H9 (cell line): Measurements from ENCODE around the gene LPAR3. TPM values are rescaled to one million over a fixed set of nuclear protein-coding genes. Genes with fewer than 3 reads are reported as not detected.

ENCODE experiments used
- DNase-seq: peaks from one replicate; pipeline ENCODE4 v3.0.0-alpha.2; 2017
- H2AFZ ChIP-seq: one replicate; pipeline ENCODE4 v1.6.1; 2013; ENCODE audit warnings: mild to moderate bottlenecking, low read length, control low read depth, moderate library complexity
- H2AK5ac ChIP-seq: 2 replicates; pipeline ENCODE4 v1.6.1; 2013; ENCODE audit warnings: low read length, control low read depth, mixed read lengths; ENCODE audit not compliant: insufficient read length
- H2BK120ac ChIP-seq: one replicate; pipeline ENCODE4 v1.6.1; 2013; ENCODE audit warnings: low read depth, mild to moderate bottlenecking, low read length, control low read depth, inconsistent platforms; ENCODE audit not compliant: poor library complexity, severe bottlenecking
- H2BK12ac ChIP-seq: 2 replicates; pipeline ENCODE4 v1.6.1; 2013; ENCODE audit warnings: low read length, control low read depth, mixed read lengths, low read depth; ENCODE audit not compliant: insufficient read length
- H2BK15ac ChIP-seq: 2 replicates; pipeline ENCODE4 v1.6.1; 2013; ENCODE audit warnings: low read depth, low read length, control low read depth
- H2BK20ac ChIP-seq: one replicate; pipeline ENCODE4 v1.6.1; 2013; ENCODE audit warnings: low read depth, mild to moderate bottlenecking, low read length, control low read depth, inconsistent platforms; ENCODE audit not compliant: poor library complexity, severe bottlenecking
- H2BK5ac ChIP-seq: 2 replicates; pipeline ENCODE4 v1.6.1; 2013; ENCODE audit warnings: low read length, control low read depth, mixed read lengths; ENCODE audit not compliant: insufficient read length
- H3K14ac ChIP-seq: 2 replicates; pipeline ENCODE4 v1.6.1; 2013; ENCODE audit warnings: low read length, control low read depth; ENCODE audit not compliant: insufficient read depth
- H3K18ac ChIP-seq: 2 replicates; pipeline ENCODE4 v1.6.1; 2013; ENCODE audit warnings: low read depth, mild to moderate bottlenecking, mixed read lengths, low read length, control low read depth; ENCODE audit not compliant: insufficient read length
- H3K23ac ChIP-seq: 2 replicates; pipeline ENCODE4 v1.6.1; 2013; ENCODE audit warnings: low read length, control low read depth, mixed read lengths, low read depth; ENCODE audit not compliant: insufficient read length
- H3K23me2 ChIP-seq: 2 replicates; pipeline ENCODE4 v1.6.1; 2013; ENCODE audit warnings: low read depth, mild to moderate bottlenecking, mixed read lengths, low read length, control low read depth; ENCODE audit not compliant: insufficient read length, poor library complexity, severe bottlenecking
- H3K27ac ChIP-seq: 2 replicates; pipeline ENCODE4 v1.5.1; 2013; ENCODE audit warnings: low read length, control low read depth, mixed read lengths, low read depth; ENCODE audit not compliant: insufficient read length
- H3K27me3 ChIP-seq: 2 replicates; pipeline ENCODE4 v1.6.1; 2013; ENCODE audit warnings: low read length, control low read depth, inconsistent platforms; ENCODE audit not compliant: insufficient read depth
- H3K4ac ChIP-seq: 2 replicates; pipeline ENCODE4 v1.6.1; 2013; ENCODE audit warnings: low read depth, mild to moderate bottlenecking, control low read depth, inconsistent platforms, low read length, moderate library complexity
- H3K4me1 ChIP-seq: 2 replicates; pipeline ENCODE4 v1.6.1; 2013; ENCODE audit warnings: low read length, control low read depth, inconsistent platforms; ENCODE audit not compliant: insufficient read depth
- H3K4me2 ChIP-seq: 2 replicates; pipeline ENCODE4 v1.6.1; 2013; ENCODE audit warnings: low read length, control low read depth, mixed read lengths; ENCODE audit not compliant: insufficient read length, insufficient read depth
- H3K56ac ChIP-seq: 2 replicates; pipeline ENCODE4 v1.6.1; 2013; ENCODE audit warnings: low read depth, mild to moderate bottlenecking, mixed read lengths, low read length, control low read depth; ENCODE audit not compliant: insufficient read length
- H3K79me1 ChIP-seq: 2 replicates; pipeline ENCODE4 v1.6.1; 2013; ENCODE audit warnings: low read depth, mild to moderate bottlenecking, moderate library complexity, low read length, control low read depth, inconsistent platforms; ENCODE audit not compliant: insufficient read depth, poor library complexity, severe bottlenecking
- H3K79me2 ChIP-seq: 2 replicates; pipeline ENCODE4 v1.6.1; 2013; ENCODE audit warnings: low read length, control low read depth, inconsistent platforms; ENCODE audit not compliant: insufficient read depth
- H3K9ac ChIP-seq: 2 replicates; pipeline ENCODE4 v1.6.1; 2013; ENCODE audit warnings: low read length, control low read depth, mixed read lengths; ENCODE audit not compliant: insufficient read length; ENCODE audit errors: extremely low read depth
- H3K9me3 ChIP-seq: one replicate; pipeline ENCODE4 v1.6.1; 2013; ENCODE audit warnings: low read depth, low read length, inconsistent platforms; ENCODE audit not compliant: control insufficient read depth
- H3T11ph ChIP-seq: one replicate; pipeline ENCODE4 v1.6.1; 2013; ENCODE audit warnings: mild to moderate bottlenecking, low read length, control low read depth, inconsistent platforms
- H4K20me1 ChIP-seq: one replicate; pipeline ENCODE4 v1.6.1; 2013; ENCODE audit not compliant: control insufficient read depth, insufficient read length, insufficient read depth
- H4K5ac ChIP-seq: 2 replicates; pipeline ENCODE4 v1.6.1; 2013; ENCODE audit warnings: low read depth, mild to moderate bottlenecking, mixed read lengths, low read length, control low read depth; ENCODE audit not compliant: insufficient read length
- H4K8ac ChIP-seq: replicated peaks from 2 replicates; pipeline ENCODE4 v1.6.1; 2013; ENCODE audit warnings: low read length, control low read depth, mixed read lengths, low read depth; ENCODE audit not compliant: insufficient read length
- H4K91ac ChIP-seq: 2 replicates; pipeline ENCODE4 v1.6.1; 2013; ENCODE audit warnings: low read depth, mild to moderate bottlenecking, moderate library complexity, mixed read lengths, low read length, control low read depth; ENCODE audit not compliant: insufficient read length
- H3K27ac Mint-ChIP-seq, 3 experiments: 2 replicates in 2 of 3; 3 replicates in 1 of 3; pipeline ENCODE4 v1.8.0; 2020 to 2021; ENCODE audit warnings: mixed read lengths in 3 of 3, mild to moderate bottlenecking in 1 of 3, moderate library complexity in 1 of 3
- H3K27me3 Mint-ChIP-seq: 2 replicates; pipeline ENCODE4 v1.8.0; 2021; ENCODE audit warnings: low read depth, mild to moderate bottlenecking, moderate library complexity, mixed read lengths
- H3K36me3 Mint-ChIP-seq, 3 experiments: 2 replicates in 2 of 3; 3 replicates in 1 of 3; pipeline ENCODE4 v1.8.0; 2020 to 2021; ENCODE audit warnings: low read depth in 3 of 3, mixed read lengths in 3 of 3; ENCODE audit not compliant: insufficient read depth in 1 of 3
- H3K4me1 Mint-ChIP-seq, 2 experiments: 2 replicates each; pipeline ENCODE4 v1.8.0; 2020; ENCODE audit warnings: mixed read lengths in 2 of 2
- H3K4me3 Mint-ChIP-seq, 2 experiments: 2 replicates in 1 of 2; 3 replicates in 1 of 2; pipeline ENCODE4 v1.8.0; 2020 to 2021; ENCODE audit warnings: mild to moderate bottlenecking in 2 of 2, mixed read lengths in 2 of 2, moderate library complexity in 1 of 2
- H3K9me3 Mint-ChIP-seq, 2 experiments: 2 replicates in 1 of 2; 3 replicates in 1 of 2; pipeline ENCODE4 v1.8.0; 2020; ENCODE audit warnings: mild to moderate bottlenecking in 2 of 2, mixed read lengths in 2 of 2, moderate library complexity in 1 of 2
- WGBS: extraction: QIAGEN DNeasy Blood & Tissue Kit; methylation state at CpG from one replicate; pipeline ENCODE4 v1.1.7; 2013; ENCODE audit warnings: missing lambda C conversion rate, low lambda C conversion rate, mixed read lengths; ENCODE audit not compliant: insufficient read length; ENCODE audit errors: extremely low coverage; 5-methylcytosine and 5-hydroxymethylcytosine counted together
- total RNA-seq: library from RNA; stranded (reverse); gene quantifications from 2 replicates; pipeline ENCODE4 v1.2.1, GENCODE V29; 2021
- TF ChIP-seq, protein P1 (sequence below): fragments of 200-600 bp; sonication (generic); conservative IDR thresholded peaks from 3 replicates; pipeline ENCODE4 v1.8.0; 2021; ENCODE audit warnings: antibody characterized with exemption, mild to moderate bottlenecking

LPAR3 gene
- total RNA-seq, 1 experiment from 2014 or later, result 3.0 TPM

DNA sequence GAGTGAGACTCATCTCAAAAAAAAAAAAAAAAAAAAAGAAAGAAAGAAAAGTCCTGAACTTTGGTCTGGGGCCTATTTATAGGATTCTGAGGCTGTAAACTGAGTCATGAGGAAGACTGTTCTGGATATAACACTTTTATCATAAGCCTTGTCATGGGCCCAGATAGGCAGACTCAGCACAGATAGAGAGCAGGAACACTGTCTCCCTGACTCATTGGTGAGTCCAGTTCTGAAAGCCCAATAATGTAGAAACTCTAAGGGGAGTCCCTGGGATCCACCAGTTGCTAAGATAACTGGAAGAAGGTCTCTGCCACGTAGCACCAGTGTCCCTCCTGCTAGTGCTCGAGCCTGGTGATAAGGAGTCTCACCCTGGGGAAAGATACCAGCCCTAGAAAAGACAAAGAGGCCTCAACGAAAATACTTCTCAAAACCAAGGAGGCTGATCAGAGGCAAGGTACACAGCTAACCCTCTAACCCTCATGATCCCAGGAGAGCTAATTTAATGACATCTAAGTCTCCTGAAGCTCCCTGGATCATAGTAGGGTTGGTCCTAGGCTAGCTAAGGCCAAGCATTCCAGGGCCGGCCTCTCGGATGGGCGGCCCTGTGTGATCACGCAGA, 43.5 kb downstream of the LPAR3 start:
- Histone ChIP-seq H3T11ph (no peak overlapping the region), H3K9me3 (no peaks in the 10 kb centered on the region), H3K23me2 (no peaks in the 10 kb centered on the region), H3K27ac (no peak overlapping the region), H3K4me1 (no peaks in the 10 kb centered on the region), H3K14ac (no peak overlapping the region), H3K4ac (no peak overlapping the region), H2BK12ac (no peak overlapping the region), H2BK120ac (no peak overlapping the region), H3K79me2 (no peaks in the 10 kb centered on the region; the same call in 1 of the 2 replicates), H4K8ac (no peak overlapping the region), H3K9ac (no peak overlapping the region), H2AK5ac (no peak overlapping the region), H4K91ac (no peak overlapping the region), H4K20me1 (no peaks in the 10 kb centered on the region), H3K18ac (no peak overlapping the region), H2BK15ac (no peak overlapping the region), H4K5ac (no peak overlapping the region), H2AFZ (no peak overlapping the region), H3K4me2 (no peak overlapping the region), H3K23ac (no peak overlapping the region), H2BK5ac (no peak overlapping the region), H2BK20ac (no peak overlapping the region), H3K27me3 (no peaks in the 10 kb centered on the region), H3K56ac (no peak overlapping the region), H3K79me1 (no peaks in the 10 kb centered on the region)
- 0 out of 7 replicates have a peak overlapping the region, but pooled peaks of 1 of the 3 experiments have one; percentile 44 for H3K27ac Mint-ChIP-seq
- H3K27me3 Mint-ChIP-seq, result no peaks in the 10 kb centered on the region
- no peaks in the 10 kb centered on the region; a peak in 1 of 5 replicates for H3K9me3 Mint-ChIP-seq
- DNase-seq, result no peak
- peaks cover 4% of the 10 kb centered on the region in 2 experiments; a peak in 2 of 4 replicates for H3K4me1 Mint-ChIP-seq
- no CpG with 5 or more reads among the region's 7 CpGs for WGBS
- H3K36me3 Mint-ChIP-seq, result peaks cover 0 to 17% (median 0%) of the 10 kb centered on the region in 3 experiments; a peak in 2 of 7 replicates
- TF ChIP-seq, protein P1, sequence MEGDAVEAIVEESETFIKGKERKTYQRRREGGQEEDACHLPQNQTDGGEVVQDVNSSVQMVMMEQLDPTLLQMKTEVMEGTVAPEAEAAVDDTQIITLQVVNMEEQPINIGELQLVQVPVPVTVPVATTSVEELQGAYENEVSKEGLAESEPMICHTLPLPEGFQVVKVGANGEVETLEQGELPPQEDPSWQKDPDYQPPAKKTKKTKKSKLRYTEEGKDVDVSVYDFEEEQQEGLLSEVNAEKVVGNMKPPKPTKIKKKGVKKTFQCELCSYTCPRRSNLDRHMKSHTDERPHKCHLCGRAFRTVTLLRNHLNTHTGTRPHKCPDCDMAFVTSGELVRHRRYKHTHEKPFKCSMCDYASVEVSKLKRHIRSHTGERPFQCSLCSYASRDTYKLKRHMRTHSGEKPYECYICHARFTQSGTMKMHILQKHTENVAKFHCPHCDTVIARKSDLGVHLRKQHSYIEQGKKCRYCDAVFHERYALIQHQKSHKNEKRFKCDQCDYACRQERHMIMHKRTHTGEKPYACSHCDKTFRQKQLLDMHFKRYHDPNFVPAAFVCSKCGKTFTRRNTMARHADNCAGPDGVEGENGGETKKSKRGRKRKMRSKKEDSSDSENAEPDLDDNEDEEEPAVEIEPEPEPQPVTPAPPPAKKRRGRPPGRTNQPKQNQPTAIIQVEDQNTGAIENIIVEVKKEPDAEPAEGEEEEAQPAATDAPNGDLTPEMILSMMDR, result no peak
- H3K4me3 Mint-ChIP-seq, result no peak overlapping the region; a peak in 1 of 5 replicates
